ENCODE results near the gene HYLS1.

The HYLS1 gene

DNA sequence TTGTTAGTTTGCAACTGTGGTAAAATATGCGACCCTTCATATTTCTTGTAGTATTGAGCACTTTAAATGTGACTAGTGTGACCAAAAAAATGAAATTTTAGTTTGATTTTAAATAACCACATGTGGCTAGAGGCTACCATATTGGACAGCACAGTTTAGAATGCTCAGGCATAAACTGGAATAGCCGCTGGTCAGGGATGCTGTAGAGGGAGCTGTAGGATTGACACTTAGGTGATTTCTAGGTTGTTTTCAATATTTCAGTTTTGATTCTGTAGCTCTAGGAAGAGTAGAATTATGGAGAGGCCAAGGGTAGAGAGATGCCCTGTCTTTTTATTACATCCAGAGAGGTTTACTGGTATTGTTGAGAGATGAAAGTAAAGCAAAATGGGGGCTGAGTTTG is 47.6 kb downstream of the HYLS1 start:
- DNase-seq = no peak

DNA sequence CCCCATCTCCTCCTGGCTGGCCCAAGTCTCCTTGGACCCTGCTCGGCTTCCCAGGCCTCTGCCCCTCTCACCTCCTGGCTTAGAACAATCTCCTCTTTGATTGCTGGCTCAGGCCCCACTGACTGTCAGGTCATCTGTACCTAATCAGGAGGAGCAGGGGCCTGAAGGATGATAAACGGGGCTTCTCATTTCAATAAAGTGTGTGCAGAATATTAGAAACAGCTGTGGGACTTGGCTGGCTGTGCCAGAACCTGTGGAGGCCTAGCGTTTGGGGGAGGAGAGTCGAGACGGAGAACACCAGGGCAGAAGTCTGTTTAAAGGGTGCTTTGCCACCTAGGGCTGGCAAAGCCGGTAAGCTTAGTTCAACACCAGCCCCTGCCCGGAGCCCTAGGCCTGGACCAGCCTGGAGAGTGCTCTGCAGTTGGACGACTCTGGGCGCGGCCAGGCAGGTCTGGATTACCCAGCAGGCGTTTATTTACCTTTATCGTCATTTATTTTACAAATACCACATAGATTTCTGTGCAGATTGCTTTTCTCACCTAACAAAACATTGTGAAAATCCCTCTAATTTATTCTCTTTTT is 48.2 kb downstream of the HYLS1 start:
- DNase-seq = no peak

- no peak for DNase-seq
Observed at GRCh38 chr11:125938418-125938817, 51.0 kb downstream of the HYLS1 start.

DNA sequence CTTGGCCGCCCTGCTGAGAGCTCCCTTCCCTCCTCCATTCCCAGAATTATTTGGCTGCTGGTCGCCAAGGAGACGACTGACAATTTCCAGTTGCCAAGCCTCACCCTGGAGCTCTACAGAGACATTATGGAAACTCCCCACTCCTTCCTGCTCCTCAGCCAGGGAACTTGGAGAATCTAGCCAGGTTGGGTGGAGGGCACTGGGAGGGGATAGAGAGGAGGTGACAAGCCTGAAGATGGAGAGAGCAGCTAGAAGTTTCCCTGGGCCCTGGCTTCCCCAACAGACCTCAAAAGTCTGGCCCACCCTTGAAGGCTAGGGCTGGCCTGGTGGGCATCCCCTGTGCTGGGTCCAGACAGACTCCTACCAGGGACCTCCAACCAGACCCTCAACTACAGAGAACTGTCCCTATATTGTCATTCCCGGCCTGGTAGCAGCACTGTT is 51.6 kb downstream of the HYLS1 start:
- no peak for DNase-seq

GRCh38 chr11:125940145-125940544 is 52.7 kb downstream of the HYLS1 start:
- no peak for DNase-seq

GRCh38 chr11:125941267-125941618 is 53.8 kb downstream of the HYLS1 start:
- DNase-seq = no peak

DNA sequence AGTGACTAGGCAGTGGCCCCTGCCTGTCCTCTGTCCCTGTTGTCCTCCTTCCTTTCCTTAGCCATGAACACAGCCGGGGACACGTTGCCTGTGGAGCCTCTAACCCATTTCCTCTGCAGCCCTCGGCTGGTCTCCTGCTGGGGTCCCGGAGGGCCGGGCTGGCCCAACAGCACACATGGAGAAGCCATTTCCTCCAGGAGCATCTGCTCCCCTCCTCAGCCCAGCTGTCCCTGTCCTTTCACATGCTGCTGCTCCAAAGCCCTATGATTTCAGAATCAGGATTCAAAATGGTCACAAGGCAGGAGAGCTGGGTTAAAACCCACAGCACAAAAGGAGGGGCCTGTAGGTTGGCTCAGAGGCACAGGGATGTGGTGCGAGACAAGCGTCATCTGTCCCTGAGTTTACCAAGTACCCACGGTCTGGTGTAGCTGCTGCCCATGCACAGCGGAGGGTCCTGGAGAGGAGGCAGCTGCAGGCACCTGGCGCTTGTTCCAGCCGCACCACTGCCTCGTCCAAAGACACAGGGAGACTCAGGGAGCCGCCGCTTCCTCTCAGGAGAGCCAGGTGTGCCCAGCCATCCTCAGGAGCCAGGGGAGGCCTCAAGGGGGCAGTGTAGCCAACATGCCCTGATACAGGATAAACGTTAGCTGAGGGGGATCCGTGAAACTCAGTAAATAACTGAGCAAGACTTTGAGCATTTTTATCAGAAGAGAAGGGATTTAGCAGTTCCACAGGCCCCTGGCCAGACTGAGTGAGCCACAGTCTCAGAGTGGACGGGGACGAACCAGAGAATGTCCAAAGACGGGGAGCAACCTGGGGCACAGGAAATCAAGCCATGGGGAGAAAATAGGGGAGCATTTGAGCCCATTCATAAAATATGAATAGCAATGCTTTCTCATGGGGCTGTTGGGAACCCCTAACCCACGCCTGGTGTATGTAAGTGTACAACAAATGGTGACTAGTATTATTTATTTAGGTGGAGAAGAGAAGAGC is 54.4 kb downstream of the HYLS1 start:
- DNase-seq = peak; percentile 25

DNA sequence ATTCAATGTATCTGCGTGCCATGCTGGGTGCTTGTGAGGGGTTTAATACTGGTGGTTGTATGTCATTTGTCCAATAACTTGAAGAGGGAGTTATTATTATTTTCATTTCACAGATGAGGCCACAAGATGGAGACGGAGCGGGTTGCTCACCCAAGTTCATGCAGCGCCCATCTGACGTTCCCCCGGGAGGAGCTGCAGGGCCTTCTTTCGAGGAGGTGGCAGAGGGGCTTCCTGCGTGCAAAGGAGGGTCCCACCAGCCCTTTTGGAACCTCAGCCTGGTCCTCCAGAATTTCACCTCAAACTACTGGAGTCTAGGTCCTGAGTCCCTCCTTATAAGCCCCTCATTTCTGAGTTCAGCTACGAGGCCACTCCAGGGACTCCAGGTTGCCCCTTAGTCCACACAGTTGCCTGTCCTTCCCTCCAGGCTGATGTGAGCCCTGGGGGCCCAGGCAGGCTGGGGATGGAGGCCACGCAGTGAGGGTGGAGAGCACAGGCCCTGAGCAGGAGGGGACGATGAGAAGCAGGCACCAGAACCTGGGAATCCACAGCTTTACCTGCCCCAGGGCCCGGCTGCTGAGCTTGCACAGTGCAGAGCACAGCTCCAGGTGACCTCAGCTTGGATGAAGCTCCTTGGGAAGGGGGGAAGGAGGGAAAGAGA is 55.4 kb downstream of the HYLS1 start:
- DNase-seq = no peak

DNA sequence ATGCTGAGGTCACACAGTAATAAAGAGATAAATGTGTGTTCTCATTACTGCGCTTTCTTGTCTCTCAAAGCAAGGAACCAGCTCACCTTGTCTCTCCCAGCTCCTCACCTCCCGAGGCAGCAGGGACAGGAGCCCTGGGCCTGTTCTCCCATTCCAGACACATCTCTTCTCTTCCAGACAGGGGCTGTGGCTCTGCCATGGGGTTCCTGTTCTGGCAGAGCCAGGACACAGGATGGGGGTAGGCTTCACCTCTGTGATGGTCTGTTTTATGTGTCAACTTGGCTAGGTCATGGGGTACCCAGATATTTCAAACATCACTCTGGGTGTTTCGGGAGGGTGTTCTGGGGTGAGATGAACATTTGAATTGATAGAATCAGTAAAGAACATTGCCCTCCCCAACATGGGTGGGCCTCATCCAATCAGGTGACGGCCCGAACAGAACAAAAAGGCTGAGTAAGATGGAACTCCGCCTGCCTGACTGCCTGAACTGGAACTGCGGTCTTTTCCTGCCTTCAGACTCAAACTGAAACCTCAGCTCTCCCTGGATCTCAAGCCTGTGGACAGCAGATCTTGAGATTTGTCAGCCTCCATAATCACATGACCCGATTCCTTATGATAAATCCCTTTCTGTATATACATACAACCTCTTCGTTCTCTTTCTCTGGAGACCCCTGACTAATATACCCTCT is 56.3 kb downstream of the HYLS1 start:
- no peak for DNase-seq

- no peak for DNase-seq
Observed at GRCh38 chr11:125944350-125945010, 57.0 kb downstream of the HYLS1 start.

- no peak for DNase-seq
Observed at GRCh38 chr11:125945011-125945796, 57.7 kb downstream of the HYLS1 start.

DNA sequence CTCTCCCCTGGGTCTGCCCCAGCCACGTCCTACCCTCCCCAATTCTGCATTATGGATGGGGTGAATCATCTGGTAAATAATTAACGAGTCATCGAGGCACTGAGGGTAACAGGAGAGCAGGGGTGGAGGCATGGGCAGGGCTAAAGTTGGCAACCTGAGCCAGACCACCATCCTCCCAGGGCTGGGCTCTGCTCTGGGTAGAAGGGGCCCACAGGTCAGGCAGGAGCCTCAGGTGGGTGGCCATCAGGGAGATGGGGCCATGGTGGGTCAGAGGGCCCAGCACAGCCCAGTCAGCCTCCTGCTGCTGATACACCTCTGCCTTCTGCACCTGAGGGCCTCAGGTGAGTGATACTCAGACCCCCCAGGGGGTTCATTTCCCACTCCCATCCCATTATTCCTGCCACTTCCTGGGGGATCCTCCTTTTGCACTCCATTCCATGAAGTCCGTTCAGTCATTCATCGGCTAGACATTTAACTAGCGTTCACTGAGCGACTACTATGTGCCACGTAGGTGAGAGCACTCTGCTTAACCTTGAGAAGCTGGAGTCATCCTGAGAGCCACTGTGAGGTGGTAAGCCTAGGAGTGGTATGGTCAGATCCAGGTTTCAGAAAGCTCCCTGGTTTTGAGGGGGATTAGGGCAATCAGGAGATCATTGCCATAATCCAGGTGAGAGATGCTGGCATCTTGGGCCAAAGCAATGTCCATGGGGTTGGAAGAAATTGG is 58.5 kb downstream of the HYLS1 start, which contains the start of gene VSIG10L2:
VSIG10L2 (plus strand) TSS at position 248 of the 724 bp plus-strand sequence; CDS start at position 260, 12 bp downstream.
- DNase-seq = no peak

- DNase-seq = no peak
Observed at GRCh38 chr11:125946712-125947418, 59.4 kb downstream of the HYLS1 start.

DNA sequence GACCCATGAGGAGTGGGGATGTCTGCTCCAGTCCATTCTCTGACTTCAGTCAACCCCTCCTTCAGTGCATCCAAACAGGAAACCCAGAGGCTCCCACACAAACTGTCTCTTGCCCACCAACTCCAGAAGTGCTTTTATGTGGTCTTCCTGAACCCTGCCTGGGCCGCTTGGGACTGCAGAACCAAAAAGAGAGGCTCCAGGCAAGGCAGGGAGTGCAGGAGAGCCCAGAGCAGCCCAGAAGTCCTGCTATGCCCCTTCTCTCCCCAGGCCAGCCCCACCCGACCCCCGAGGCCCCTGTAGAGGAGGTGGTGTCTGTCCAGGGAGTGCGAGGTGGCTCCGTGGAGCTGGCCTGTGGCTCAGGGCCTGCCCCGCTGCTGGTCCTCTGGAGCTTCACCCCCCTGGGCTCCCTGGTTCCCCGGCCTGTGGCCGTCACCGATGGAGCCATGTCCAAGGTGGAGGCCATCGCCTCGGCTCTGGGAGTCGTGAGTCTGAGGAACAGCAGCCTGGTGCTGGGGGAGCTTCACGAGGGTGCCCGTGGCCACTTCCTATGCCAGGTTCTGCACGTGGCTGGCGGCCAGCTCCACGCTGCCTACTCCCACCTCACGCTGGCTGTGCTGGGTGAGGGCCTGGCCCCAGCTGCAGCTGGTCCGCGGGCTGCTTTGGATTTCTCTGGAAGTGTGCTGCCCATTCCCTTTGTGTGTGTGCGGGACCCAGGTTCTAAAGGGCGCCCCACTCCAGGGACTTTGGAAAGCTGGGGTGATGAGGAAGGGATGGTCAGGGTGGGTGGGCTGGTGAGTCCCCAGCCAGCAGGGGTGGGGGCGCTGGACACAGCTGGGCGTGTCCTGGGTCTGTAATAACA is 60.2 kb downstream of the HYLS1 start:
- DNase-seq = no peak

DNA sequence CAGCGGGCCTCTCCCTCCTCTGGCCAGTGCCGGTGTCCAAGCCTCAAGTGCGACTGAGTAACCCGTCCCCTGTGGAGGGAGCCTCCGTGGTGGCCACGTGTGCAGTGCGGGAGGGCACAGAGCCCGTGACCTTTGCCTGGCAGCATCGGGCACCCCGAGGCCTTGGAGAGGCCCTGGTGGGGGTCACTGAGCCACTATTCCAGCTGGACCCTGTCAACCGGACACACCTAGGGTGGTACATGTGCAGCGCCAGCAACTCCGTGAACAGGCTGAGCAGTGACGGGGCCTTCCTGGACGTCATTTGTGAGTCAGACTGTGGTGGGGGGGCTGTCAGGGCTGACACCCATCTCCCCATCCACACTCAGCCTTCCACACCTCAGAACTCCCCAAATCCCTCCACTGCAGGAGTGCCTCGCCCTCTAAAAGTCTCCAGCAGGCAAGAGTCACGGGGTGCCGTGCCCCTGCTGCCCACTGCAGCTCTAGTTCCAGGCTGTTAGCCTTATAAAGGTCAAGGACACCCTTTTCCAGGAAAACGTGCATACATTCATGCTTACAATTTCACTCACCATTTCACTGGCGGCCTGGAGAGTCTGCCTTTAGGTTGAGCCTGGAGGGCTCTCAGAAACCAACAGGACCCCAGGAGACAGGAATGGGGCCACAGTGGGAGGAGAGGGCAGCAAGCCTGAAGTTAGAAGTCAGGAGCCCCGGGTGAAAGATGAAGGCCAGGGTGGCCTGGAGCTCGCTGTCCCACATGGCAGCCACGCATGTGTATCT is 61.0 kb downstream of the HYLS1 start:
- DNase-seq = no peak

GRCh38 chr11:125949271-125950177 is 62.1 kb downstream of the HYLS1 start:
- DNase-seq = no peak

DNA sequence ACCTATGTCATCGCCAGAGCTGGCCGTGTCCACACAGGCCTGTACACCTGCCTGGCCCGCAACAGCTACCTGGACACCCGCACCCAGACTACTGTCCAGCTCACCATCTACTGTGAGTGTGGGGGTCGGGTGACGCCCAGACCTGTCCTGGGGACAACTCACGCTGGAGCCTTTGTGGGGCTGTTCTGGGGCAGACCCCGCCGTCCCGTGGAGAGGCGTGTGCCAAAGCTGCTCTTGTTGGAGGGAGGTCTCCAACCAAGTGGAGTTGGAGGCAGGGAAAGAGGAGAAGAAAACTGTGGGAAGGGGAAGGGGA is 62.7 kb downstream of the HYLS1 start:
- no peak for DNase-seq

All from effector CD8-positive, alpha-beta T cell (primary cell).